ENCODE measurements around the gene COTL1.

The COTL1 gene

DNA sequence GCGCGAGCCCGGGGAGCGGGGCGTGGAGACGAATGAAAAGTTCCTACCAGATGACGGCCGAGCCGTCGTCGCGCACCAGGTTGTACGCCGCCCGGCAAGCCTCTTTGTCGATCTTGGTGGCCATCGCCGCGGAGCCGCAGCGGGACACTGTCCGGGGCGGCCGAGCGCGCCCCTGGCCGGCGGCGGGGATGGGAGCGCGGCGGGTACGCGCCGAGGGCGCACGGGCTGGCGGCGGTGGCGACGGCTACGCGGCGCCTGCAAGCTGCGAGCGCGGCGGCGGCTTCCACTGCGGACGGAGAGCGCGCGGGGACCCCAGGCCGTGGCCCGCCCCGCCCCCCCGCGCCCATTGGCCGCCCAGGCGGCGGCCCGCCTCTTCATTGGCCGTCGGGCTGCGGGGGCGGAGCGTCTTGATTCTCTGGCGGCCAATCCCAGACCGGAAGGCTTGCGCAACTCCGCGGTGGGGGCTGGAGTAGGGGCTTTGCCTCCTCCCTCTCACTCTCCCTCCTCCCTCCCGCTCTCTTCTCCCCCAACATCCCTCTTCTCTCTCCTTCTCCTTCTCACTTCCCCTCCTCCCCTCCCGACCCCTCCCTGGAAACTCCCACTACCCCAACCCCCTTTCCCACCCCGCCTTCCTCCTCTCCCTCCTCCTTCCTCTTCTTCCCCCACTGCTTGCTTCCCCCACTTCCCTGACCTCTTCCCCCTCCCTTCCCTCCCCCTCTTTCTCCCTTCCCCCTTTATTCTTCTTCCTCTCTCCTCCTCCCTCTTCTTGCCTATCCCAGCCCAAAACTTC is at the start of gene COTL1:
COTL1 (minus strand) TSS at position 288 of the 790 bp plus-strand sequence; CDS start at position 124, 164 bp downstream.
- DNase-seq (ENCODE audit: low read depth in 3 of 3) = peak; percentile 90 to 98 (median 90)

DNA sequence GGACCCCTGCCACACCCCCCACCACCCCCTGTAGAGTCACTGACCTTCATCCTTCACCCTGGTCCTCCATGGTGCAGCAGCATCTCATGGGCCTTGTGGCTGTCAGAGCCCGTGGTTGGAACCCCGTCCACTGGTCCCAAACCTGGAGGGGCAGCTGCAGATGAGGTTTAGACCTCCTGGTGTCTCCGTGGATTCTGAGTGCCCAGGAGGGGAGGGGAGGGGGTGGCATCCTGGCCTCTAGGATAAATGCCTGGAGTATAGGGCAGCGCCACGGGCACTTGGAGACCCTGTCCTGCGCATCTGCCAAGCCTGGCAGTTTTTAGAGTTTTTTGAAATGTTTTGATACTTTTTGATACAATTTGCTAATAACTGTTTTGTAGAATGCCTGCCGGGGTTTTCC is 48.0 kb upstream of the COTL1 start:
- no peak for DNase-seq (ENCODE audit: low read depth in 3 of 3)

GRCh38 chr16:84665359-84665758 is 47.5 kb upstream of the COTL1 start:
- no peak for DNase-seq (ENCODE audit: low read depth in 3 of 3)

DNA sequence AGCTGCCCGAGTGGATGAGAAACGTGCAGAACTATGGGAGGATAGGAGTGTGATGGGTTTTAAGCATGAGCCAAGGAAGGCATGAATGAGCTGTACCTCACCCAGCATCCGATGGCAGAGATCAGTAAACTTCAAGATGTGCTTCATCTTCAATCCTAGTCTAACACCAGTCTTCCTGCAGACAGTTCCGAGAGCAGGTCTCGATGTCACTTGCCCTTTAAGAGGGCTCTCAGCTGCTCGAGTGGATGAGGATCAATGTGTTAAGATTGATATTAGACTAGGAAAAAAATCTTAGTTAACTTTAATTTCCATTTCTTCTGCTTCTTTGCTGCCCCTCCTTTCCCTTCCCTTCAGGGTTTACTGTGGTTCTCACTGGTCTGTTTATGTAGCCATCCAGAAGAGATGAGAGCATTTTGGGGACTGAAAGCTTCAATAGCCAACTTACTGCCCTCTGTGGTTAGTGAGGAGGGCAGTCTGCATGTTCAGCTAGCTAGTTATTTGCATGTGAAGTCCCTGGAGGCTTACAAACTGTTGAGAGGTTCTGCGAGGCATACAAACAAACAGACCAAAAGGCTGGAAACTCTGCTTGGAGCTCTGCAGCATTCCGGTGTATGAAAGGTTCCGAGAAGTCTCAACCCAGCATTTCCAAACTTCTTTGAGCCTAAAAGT is 45.7 kb upstream of the COTL1 start:
- no peak for DNase-seq (ENCODE audit: low read depth in 3 of 3)

GRCh38 chr16:84662471-84662870 is 44.6 kb upstream of the COTL1 start:
- no peak for DNase-seq (ENCODE audit: low read depth in 3 of 3)

- DNase-seq (ENCODE audit: low read depth in 3 of 3) = no peak
These were observed 43.7 kb upstream of the COTL1 start for GRCh38 chr16:84661418-84662060.

GRCh38 chr16:84660973-84661372 is 43.1 kb upstream of the COTL1 start:
- DNase-seq (ENCODE audit: low read depth in 3 of 3) = no peak

GRCh38 chr16:84659656-84660300 is 41.9 kb upstream of the COTL1 start:
- DNase-seq (ENCODE audit: low read depth in 3 of 3) = no peak

- no peak for DNase-seq (ENCODE audit: low read depth in 3 of 3)
These were observed 40.8 kb upstream of the COTL1 start for GRCh38 chr16:84658690-84659089.

DNA sequence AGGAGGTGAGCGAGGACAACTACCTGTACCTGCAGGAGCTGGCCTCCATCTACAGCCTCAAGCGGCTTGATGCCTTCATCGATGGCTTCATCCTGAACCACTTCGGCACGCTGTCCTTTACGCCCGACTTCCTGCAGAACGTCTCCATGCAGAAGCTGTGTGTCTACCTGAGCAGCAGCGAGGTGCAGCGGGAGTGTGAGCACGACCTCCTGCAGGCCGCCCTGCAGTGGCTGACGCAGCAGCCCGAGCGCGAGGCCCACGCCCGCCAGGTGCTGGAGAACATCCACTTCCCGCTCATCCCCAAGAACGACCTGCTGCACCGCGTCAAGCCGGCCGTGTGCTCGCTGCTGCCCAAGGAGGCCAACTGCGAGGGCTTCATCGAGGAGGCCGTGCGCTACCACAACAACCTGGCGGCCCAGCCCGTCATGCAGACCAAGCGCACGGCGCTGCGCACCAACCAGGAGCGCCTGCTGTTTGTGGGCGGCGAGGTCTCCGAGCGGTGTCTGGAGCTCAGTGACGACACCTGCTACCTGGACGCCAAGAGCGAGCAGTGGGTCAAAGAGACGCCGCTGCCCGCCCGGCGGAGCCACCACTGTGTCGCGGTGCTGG is 39.5 kb upstream of the COTL1 start:
- DNase-seq (ENCODE audit: low read depth in 3 of 3) = no peak

DNA sequence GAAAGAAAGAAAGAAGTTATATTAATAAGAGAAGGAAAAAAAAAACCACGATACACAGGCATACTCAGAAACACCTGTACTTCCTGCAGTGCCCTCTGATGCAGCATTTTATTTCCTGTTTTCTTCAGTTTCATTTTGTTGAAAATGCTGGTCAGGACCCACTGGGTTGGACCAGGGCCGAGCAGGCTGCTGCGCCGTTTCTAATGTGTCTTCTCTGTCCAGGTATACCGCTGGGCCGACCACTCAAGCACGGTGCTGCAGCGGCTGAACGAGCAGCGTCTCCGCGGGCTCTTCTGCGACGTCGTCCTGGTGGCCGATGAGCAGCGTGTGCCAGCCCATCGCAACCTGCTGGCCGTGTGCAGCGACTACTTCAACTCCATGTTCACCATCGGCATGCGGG is 38.8 kb upstream of the COTL1 start:
- no peak for DNase-seq (ENCODE audit: low read depth in 3 of 3)

DNA sequence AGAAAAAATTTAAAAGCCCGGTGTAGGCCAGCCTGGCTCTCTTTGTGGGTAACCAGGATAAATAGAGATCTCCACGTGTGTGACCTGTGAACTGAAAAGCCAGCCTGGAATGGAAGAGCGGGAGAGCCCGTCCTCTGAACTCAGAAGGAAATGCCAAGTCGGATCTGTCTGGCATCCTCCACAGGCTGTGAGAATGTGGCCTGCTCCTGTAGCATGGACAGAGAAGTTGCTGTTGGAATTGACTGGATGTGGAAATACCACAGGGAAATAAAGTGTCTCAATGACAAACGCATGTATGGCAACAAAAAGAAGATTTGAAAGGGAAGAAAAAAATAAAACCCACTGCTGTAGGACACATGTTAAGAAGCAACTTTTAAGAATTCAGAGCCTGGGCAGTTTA is 37.1 kb upstream of the COTL1 start:
- DNase-seq (ENCODE audit: low read depth in 3 of 3) = no peak

DNA sequence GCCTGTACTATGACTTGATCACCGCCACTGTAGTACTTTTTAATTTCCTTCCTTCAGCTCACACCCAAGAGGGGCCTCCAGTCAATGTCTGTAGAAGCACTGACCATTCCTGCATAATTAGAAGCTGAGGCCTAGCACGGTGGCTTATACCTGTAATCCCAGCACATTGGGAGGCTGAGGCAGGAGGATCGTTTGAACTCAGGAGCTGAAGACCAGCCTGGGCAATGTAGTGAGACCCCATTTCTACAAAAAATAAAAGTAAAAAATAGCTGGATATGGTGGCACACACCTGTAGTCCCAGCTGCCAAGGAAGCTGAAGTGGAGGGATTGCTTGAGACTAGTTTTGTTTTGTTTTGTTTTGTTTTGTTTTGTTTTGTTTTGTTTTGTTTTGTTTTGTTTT is 36.4 kb upstream of the COTL1 start:
- no peak for DNase-seq (ENCODE audit: low read depth in 3 of 3)

- DNase-seq (ENCODE audit: low read depth in 3 of 3) = no peak
These were observed 34.7 kb upstream of the COTL1 start for GRCh38 chr16:84652566-84652965.

- no peak for DNase-seq (ENCODE audit: low read depth in 3 of 3)
These were observed 32.4 kb upstream of the COTL1 start for GRCh38 chr16:84650062-84650991.

- DNase-seq (ENCODE audit: low read depth in 3 of 3) = no peak
These were observed 31.6 kb upstream of the COTL1 start for GRCh38 chr16:84649511-84649861.

DNA sequence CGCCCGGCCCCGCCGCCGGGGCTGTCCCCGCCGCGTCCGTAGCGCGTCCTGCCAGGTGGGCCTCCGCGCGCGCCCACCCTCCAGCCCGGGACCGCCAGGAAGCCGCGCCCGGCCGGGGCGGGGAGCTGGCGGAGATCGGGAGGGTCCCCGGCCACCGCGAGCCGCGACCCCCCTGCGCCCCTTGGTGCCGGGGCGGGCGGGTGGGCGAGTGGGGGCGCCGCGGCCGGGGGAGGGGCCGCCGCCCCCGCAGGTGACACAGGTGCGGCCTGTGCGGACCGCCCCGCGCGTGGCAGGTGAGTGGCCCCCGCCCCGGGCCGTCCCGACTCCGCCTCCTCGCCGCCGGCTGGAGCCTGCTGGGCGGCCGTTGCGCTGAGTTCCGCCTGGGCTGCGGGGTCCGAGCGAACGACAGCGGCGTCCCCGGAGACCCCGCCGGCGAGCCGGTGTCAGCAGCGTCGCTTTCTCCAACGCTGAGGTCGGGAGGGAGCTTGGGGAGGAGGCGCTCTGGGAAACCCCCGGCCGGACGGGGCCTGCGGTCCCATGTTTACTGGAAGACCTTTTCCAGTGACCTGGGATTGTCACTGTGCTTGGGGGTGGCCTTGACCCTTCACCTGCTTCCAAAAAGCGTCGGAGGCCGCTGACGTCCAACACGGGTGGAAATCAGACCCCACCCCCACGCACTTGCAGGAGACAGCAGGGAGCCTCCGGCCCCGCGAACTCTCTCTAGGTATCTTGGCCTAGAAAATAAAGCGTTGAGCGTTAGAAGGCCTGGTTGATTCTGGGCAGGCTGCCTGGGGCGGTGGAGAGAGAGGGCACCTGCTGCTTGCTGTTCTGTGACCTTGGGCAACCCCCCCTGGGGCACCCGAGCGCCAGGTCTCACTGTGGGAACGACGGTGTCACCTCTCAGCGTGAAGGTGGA is 31.0 kb upstream of the COTL1 start:
- peak in 2 of 3 donors; percentile 15 to 31 for DNase-seq (ENCODE audit: low read depth in 3 of 3)

- DNase-seq (ENCODE audit: low read depth in 3 of 3) = peak; percentile 26 to 62 (median 40)
These were observed 30.1 kb upstream of the COTL1 start, which contains the start of gene KLHL36 for GRCh38 chr16:84647828-84648594. Gene KLHL36 (plus strand): TSS chr16:84648511. CDS start chr16:84650868, 2,357 bp downstream.

DNA sequence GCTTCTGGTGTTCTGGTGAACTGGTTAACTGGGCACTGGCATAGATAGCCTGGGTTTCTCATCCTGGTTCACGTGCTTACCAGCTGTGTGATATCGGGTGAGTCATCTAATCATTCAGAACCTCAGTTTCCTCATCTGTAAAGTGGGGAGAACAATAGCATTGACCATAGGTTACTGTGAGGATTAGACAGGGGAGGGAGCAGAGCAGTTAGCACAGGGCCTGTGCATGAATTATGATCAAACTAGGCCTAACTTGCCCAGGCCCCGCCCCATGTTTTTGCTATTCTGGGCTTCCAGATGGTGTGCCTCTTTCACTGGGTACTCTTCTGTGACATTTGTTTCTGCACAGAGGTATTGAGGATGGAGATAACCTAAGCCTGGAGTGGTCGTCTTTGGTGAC is 25.8 kb upstream of the COTL1 start:
- no peak for DNase-seq (ENCODE audit: low read depth in 3 of 3)

Data from stimulated activated CD4-positive, alpha-beta T cell treated with anti-CD3 and anti-CD28 coated beads, TNF-alpha, amount 100 ng/mL, for 48 hours (primary cell).